Kidney (tissue), 14 donors: ENCODE data around the gene ZSWIM5. TPM values are rescaled to one million over a fixed set of nuclear protein-coding genes. Genes with fewer than 3 reads are reported as not detected.

ENCODE experiments used
- DNase-seq, 5 donors: peaks; one replicate each; pipeline ENCODE4 v3.0.0-alpha.2; 2013 to 2020
- FAIRE-seq: peaks from 2 replicates; lab custom pipeline; 2012; peaks lifted over from hg19 to GRCh38; lab: Jason Lieb, UNC
- H3K27ac ChIP-seq, 2 donors: one replicate each; pipeline ENCODE4 v1.7.0; 2013; ENCODE audit warnings: low read depth in 2 of 2, low read length in 2 of 2, inconsistent platforms in 1 of 2
- H3K27me3 ChIP-seq: one replicate; pipeline ENCODE4 v1.7.1; 2013; ENCODE audit warnings: low read length, inconsistent platforms; ENCODE audit not compliant: control insufficient read depth, insufficient read depth
- H3K36me3 ChIP-seq, 3 donors: one replicate each; pipeline versions ENCODE4 v1.7.0 to v1.7.1; 2013; ENCODE audit warnings: low read length in 3 of 3, control low read depth in 1 of 3, inconsistent platforms in 1 of 3; ENCODE audit not compliant: insufficient read depth in 3 of 3, control insufficient read depth in 2 of 3
- H3K4me1 ChIP-seq, 3 donors: one replicate each; pipeline versions ENCODE4 v1.7.0 to v1.7.1; 2013; ENCODE audit warnings: low read length in 3 of 3, inconsistent platforms in 1 of 3, low read depth in 1 of 3; ENCODE audit not compliant: control insufficient read depth in 2 of 3, insufficient read depth in 2 of 3
- H3K4me3 ChIP-seq, 3 donors: one replicate each; pipeline versions ENCODE4 v1.7.0 to v1.8.1; 2013; ENCODE audit warnings: low read length in 3 of 3, control low read depth in 1 of 3, inconsistent platforms in 1 of 3
- H3K9ac ChIP-seq, 3 donors: one replicate each; pipeline versions ENCODE4 v1.7.0 to v1.7.1; 2013; ENCODE audit warnings: low read length in 3 of 3, control low read depth in 1 of 3, inconsistent platforms in 1 of 3
- H3K9me3 ChIP-seq, 3 donors: one replicate each; pipeline versions ENCODE4 v1.7.0 to v1.7.1; 2013; ENCODE audit warnings: low read length in 3 of 3, control low read depth in 1 of 3, inconsistent platforms in 1 of 3; ENCODE audit not compliant: control insufficient read depth in 2 of 3, insufficient read depth in 1 of 3
- CTCF ChIP-seq: IDR thresholded peaks from 3 replicates; pipeline ENCODE4 v1.5.1; 2012; ENCODE audit warnings: mild to moderate bottlenecking, moderate library complexity, borderline replicate concordance; ENCODE audit not compliant: insufficient read depth; ENCODE audit errors: extremely low read depth
- intact Hi-C: fragments of 100-400 bp; cut with DNase I; formaldehyde crosslinking; loops from one replicate; pipeline ENCODE4 v1.11.1; 2022
- polyA plus RNA-seq: library from polyadenylated mRNA; stranded (reverse); fragments of 350-450 nt; fragmentation: Illumina TruSeq; extraction: RNeasy Lipid Tissue Mini Kit (QIAGEN cat#74804); gene quantifications from one replicate; pipeline ENCODE4 v1.2.3, GENCODE V29; 2014; ENCODE audit warnings: low read depth, low replicate concordance; ENCODE audit not compliant: insufficient read depth
- total RNA-seq: library from RNA; stranded (reverse); fragmentation: NEBNext Ultra II Directional; extraction: Animal tissue kit (Norgen Biotek cat#: 25700); gene quantifications from one replicate; pipeline ENCODE4 v1.2.1, GENCODE V29; 2021
- donor health status: control.
- donor health status: control.
- donor health status: control.
- donor health status: control.
- donor health status: control.
- donor health status: DM: yes; HTN: yes; CAD: no.
- donor health status: Normal renal cell carcinoma (clear cell type).

Gene ZSWIM5
- total and polyA plus RNA-seq, 2 donors from 2014 or later, result 1.9 to 4.8 TPM

GRCh38 chr1:45047032-45047431 lies 159.4 kb downstream of the ZSWIM5 start:
- intact Hi-C loops, result no loop called here
- no peak for FAIRE-seq
- TF ChIP-seq CTCF, result no peak
- Histone ChIP-seq H3K27ac (no peak overlapping the region), H3K9ac (no peak overlapping the region), H3K4me3 (no peak overlapping the region), H3K36me3 (peaks cover 0 to 4% (median 0%) of the 10 kb centered on the region in 3 donors), H3K4me1 (no peaks in the 10 kb centered on the region), H3K27me3 (no peaks in the 10 kb centered on the region), H3K9me3 (no peaks in the 10 kb centered on the region)
- no peak for DNase-seq

- no peak for FAIRE-seq
- H3K27me3 ChIP-seq, result no peaks in the 10 kb centered on the region
- no peaks in the 10 kb centered on the region for H3K4me1 ChIP-seq
- no peak overlapping the region for H3K27ac ChIP-seq
- TF ChIP-seq CTCF, result no peak
- H3K4me3 ChIP-seq, result no peak overlapping the region
- no peaks in the 10 kb centered on the region for H3K9me3 ChIP-seq
- no peak for DNase-seq
- H3K36me3 ChIP-seq, result peaks cover 0 to 4% (median 0%) of the 10 kb centered on the region in 3 donors
- intact Hi-C loops, result no loop called here
- H3K9ac ChIP-seq, result no peak overlapping the region
Observed at GRCh38 chr1:45044916-45045315, 161.5 kb downstream of the ZSWIM5 start.

GRCh38 chr1:45043094-45043493 lies 163.3 kb downstream of the ZSWIM5 start:
- DNase-seq (no peak), FAIRE-seq (no peak)
- Histone ChIP-seq H3K9ac (no peak overlapping the region), H3K27me3 (no peaks in the 10 kb centered on the region), H3K9me3 (no peaks in the 10 kb centered on the region), H3K27ac (no peak overlapping the region), H3K4me1 (no peaks in the 10 kb centered on the region), H3K36me3 (peaks cover 0 to 4% (median 0%) of the 10 kb centered on the region in 3 donors), H3K4me3 (no peak overlapping the region)
- intact Hi-C loops, result no loop called here
- no peak for TF ChIP-seq CTCF

- no peaks in the 10 kb centered on the region for H3K27me3 ChIP-seq
- H3K9me3 ChIP-seq, result no peaks in the 10 kb centered on the region
- no peak for TF ChIP-seq CTCF
- H3K9ac ChIP-seq, result no peak overlapping the region
- H3K4me3 ChIP-seq, result no peak overlapping the region
- no peak for FAIRE-seq
- no peak overlapping the region for H3K27ac ChIP-seq
- peaks cover 0 to 8% (median 0%) of the 10 kb centered on the region in 3 donors for H3K36me3 ChIP-seq
- H3K4me1 ChIP-seq, result no peaks in the 10 kb centered on the region
- intact Hi-C loops, result no loop called here
- DNase-seq, result no peak
Observed at GRCh38 chr1:45040297-45040696, 166.1 kb downstream of the ZSWIM5 start.
